ENCODE results near the gene ATG7. TPM values are rescaled to one million over a fixed set of nuclear protein-coding genes. Genes with fewer than 3 reads are reported as not detected.

ATG7 gene
- total and polyA plus RNA-seq, 10 of the 15 experiments (the other 5 are each of a cell fraction or from before 2014, with no cell fraction given): 13.5 to 49.5 (median 26.4) TPM

- TF ChIP-seq ZBTB4 (CRISPR knock-in tag; IDR thresholded peaks at IDR 0.05) (no peak), CREM (IDR thresholded peaks at IDR 0.05; ENCODE audit: low read depth) (no peak), TARDBP (IDR thresholded peaks at IDR 0.05; ENCODE audit: borderline replicate concordance) (no peak), MTA3 (IDR thresholded peaks at IDR 0.05; ENCODE audit: borderline replicate concordance, low read length) (no peak), CHD1 (IDR thresholded peaks at IDR 0.05; ENCODE audit: low read depth, low read length) (no peak), SMC3 (IDR thresholded peaks at IDR 0.05; ENCODE audit: borderline replicate concordance, low read length) (no peak), HDGF (IDR thresholded peaks at IDR 0.05) (no peak), E2F8 (IDR thresholded peaks at IDR 0.05; ENCODE audit: low read depth, partially characterized antibody) (no peak), IKZF2 (IDR thresholded peaks at IDR 0.05) (no peak), ZBED1 (IDR thresholded peaks at IDR 0.05; ENCODE audit: borderline replicate concordance) (no peak), IRF4 (IDR thresholded peaks at IDR 0.05; ENCODE audit: low read depth, low read length) (no peak)
These were observed 280.4 kb downstream of the ATG7 start (continued) for GRCh38 chr3:11552289-11553264.
